22Rv1 (cell line): ENCODE measurements around the gene TNFAIP2.

Source experiments
- CTCF ChIP-seq: fragments of 450-650 bp; IDR thresholded peaks from 2 replicates; pipeline ENCODE4 v1.5.1; 2017; ENCODE audit warnings: mild to moderate bottlenecking
- ZFX ChIP-seq: fragments of 450-650 bp; IDR thresholded peaks from 2 replicates; pipeline ENCODE4 v1.6.1; 2017; ENCODE audit warnings: antibody characterized with exemption, borderline replicate concordance

GRCh38 chr14:103157969-103158368 is 34.7 kb downstream of the TNFAIP2 start:
- TF ChIP-seq CTCF, result no peak
- TF ChIP-seq ZFX, result no peak
